WTC11 (cell line): Measurements from ENCODE around the gene RNF150. TPM values are rescaled to one million over a fixed set of nuclear protein-coding genes. Genes with fewer than 3 reads are reported as not detected.

ENCODE experiments used
- ATAC-seq: fragments of 200-7000 bp; cut with Tn5 transposase; 2 replicates; pipeline ENCODE4 v1.10.0; 2021; ENCODE audit warnings: mild to moderate bottlenecking, moderate library complexity
- CTCF ChIA-PET: fragments of 300-600 bp; sonication (Branson Sonifier 250); formaldehyde crosslinking; loops from one replicate; lab custom pipeline; 2021; ENCODE audit warnings: antibody characterized with exemption; lab: Charles Lee
- POLR2A ChIA-PET: fragments of 350-600 bp; sonication (Branson Sonifier 250); formaldehyde crosslinking; loops from one replicate; lab custom pipeline; 2021; ENCODE audit warnings: antibody characterized with exemption; lab: Charles Lee
- DNase-seq: peaks from one replicate; pipeline ENCODE4 v3.0.0; 2021; ENCODE audit warnings: low spot score
- H3K27ac Mint-ChIP-seq: 2 replicates; pipeline ENCODE4 v1.8.0; 2021; ENCODE audit warnings: mixed read lengths
- H3K27me3 Mint-ChIP-seq: 2 replicates; pipeline ENCODE4 v1.8.0; 2021; ENCODE audit warnings: low read depth, mild to moderate bottlenecking, moderate library complexity, mixed read lengths
- H3K36me3 Mint-ChIP-seq: 2 replicates; pipeline ENCODE4 v1.8.0; 2021; ENCODE audit warnings: mixed read lengths
- H3K4me1 Mint-ChIP-seq: 2 replicates; pipeline ENCODE4 v1.8.0; 2022; ENCODE audit warnings: mixed read lengths
- H3K4me3 Mint-ChIP-seq: 2 replicates; pipeline ENCODE4 v1.8.0; 2021; ENCODE audit warnings: mild to moderate bottlenecking, moderate library complexity, mixed read lengths
- H3K9me3 Mint-ChIP-seq: 2 replicates; pipeline ENCODE4 v1.8.0; 2021; ENCODE audit warnings: mixed read lengths
- ATF1 ChIP-seq: sonication (generic); formaldehyde crosslinking; IDR thresholded peaks from 2 replicates; pipeline ENCODE4 v1.8.1; 2023; ENCODE audit warnings: mild to moderate bottlenecking, moderate library complexity, missing genetic modification reagents
- ATF2 ChIP-seq: sonication (generic); formaldehyde crosslinking; IDR thresholded peaks from 2 replicates; pipeline ENCODE4 v1.8.1; 2022; ENCODE audit warnings: low read depth, missing genetic modification reagents, borderline replicate concordance
- ATF6 ChIP-seq: sonication (generic); formaldehyde crosslinking; IDR thresholded peaks from 2 replicates; pipeline ENCODE4 v1.8.1; 2023; ENCODE audit warnings: mild to moderate bottlenecking, missing genetic modification reagents
- CTCF ChIP-seq: fragments of 200-600 bp; IDR thresholded peaks from 2 replicates; pipeline ENCODE4 v1.8.0; 2022; ENCODE audit warnings: antibody characterized with exemption
- FOXJ3 ChIP-seq: sonication (generic); formaldehyde crosslinking; IDR thresholded peaks from 2 replicates; pipeline ENCODE4 v1.9.0; 2021; ENCODE audit warnings: missing genetic modification reagents, mild to moderate bottlenecking, borderline replicate concordance
- GTF2I ChIP-seq: fragments of 250-450 bp; sonication (Bioruptor Pico); conservative IDR thresholded peaks from 2 replicates; pipeline ENCODE4 v1.4.0; 2021; ENCODE audit warnings: mild to moderate bottlenecking
- HMGA2 ChIP-seq: fragments of 250-450 bp; sonication (Bioruptor Pico); IDR thresholded peaks from 2 replicates; pipeline ENCODE4 v1.4.0; 2021; ENCODE audit warnings: mild to moderate bottlenecking, moderate library complexity
- JAZF1 ChIP-seq: fragments of 250-450 bp; sonication (Bioruptor Pico); IDR thresholded peaks from 2 replicates; pipeline ENCODE4 v1.9.0; 2021; ENCODE audit warnings: moderate library complexity, mild to moderate bottlenecking, inconsistent platforms
- MAX ChIP-seq: sonication (generic); formaldehyde crosslinking; IDR thresholded peaks from 2 replicates; pipeline ENCODE4 v1.8.0; 2022; ENCODE audit warnings: mild to moderate bottlenecking, missing genetic modification reagents
- MLX ChIP-seq: sonication (generic); formaldehyde crosslinking; IDR thresholded peaks from 2 replicates; pipeline ENCODE4 v1.8.1; 2023; ENCODE audit warnings: mild to moderate bottlenecking, missing genetic modification reagents, moderate library complexity
- NFYB ChIP-seq: sonication (generic); formaldehyde crosslinking; conservative IDR thresholded peaks from 2 replicates; pipeline ENCODE4 v1.8.0; 2022; ENCODE audit warnings: low read depth, missing genetic modification reagents
- PRRX2 ChIP-seq: fragments of 250-450 bp; sonication (Bioruptor Pico); IDR thresholded peaks from 2 replicates; pipeline ENCODE4 v1.8.0; 2021; ENCODE audit warnings: mild to moderate bottlenecking
- RELA ChIP-seq: sonication (generic); formaldehyde crosslinking; IDR thresholded peaks from 2 replicates; pipeline ENCODE4 v1.8.1; 2022; ENCODE audit warnings: missing genetic modification reagents, mild to moderate bottlenecking, borderline replicate concordance
- SOX15 ChIP-seq: fragments of 250-450 bp; sonication (Bioruptor Pico); IDR thresholded peaks from 2 replicates; pipeline ENCODE4 v1.9.0; 2021; ENCODE audit warnings: mild to moderate bottlenecking
- TCF7 ChIP-seq: sonication (generic); formaldehyde crosslinking; IDR thresholded peaks from 2 replicates; pipeline ENCODE4 v1.8.0; 2022; ENCODE audit warnings: mild to moderate bottlenecking, low read depth, missing genetic modification reagents, moderate library complexity
- TEAD1 ChIP-seq: sonication (generic); formaldehyde crosslinking; IDR thresholded peaks from 2 replicates; pipeline ENCODE4 v1.8.0; 2022; ENCODE audit warnings: mild to moderate bottlenecking, missing genetic modification reagents
- USF1 ChIP-seq: sonication (generic); formaldehyde crosslinking; IDR thresholded peaks from 2 replicates; pipeline ENCODE4 v1.8.0; 2022; ENCODE audit warnings: mild to moderate bottlenecking, missing genetic modification reagents
- ZNF281 ChIP-seq: sonication (generic); formaldehyde crosslinking; IDR thresholded peaks from 2 replicates; pipeline ENCODE4 v1.8.0; 2023; ENCODE audit warnings: mild to moderate bottlenecking, missing genetic modification reagents
- ZNF512 ChIP-seq: sonication (generic); formaldehyde crosslinking; IDR thresholded peaks from 2 replicates; pipeline ENCODE4 v1.8.1; 2022; ENCODE audit warnings: missing genetic modification reagents, borderline replicate concordance
- ZSCAN18 ChIP-seq: fragments of 250-450 bp; sonication (Bioruptor Pico); IDR thresholded peaks from 2 replicates; pipeline ENCODE4 v2.1.2; 2022; ENCODE audit warnings: mild to moderate bottlenecking, moderate library complexity
- total RNA-seq: library from RNA; stranded (reverse); gene quantifications from 3 replicates; pipeline ENCODE4 v1.2.3, GENCODE V29; 2021

RNF150 gene
- total RNA-seq, 1 experiment from 2014 or later: 5.9 TPM

- no peaks in the 10 kb centered on the region for H3K36me3 Mint-ChIP-seq
- POLR2A ChIA-PET: no interaction called here
- H3K27ac Mint-ChIP-seq: no peak overlapping the region
- TF ChIP-seq HMGA2 (CRISPR knock-in tag): no peak
- TF ChIP-seq TEAD1 (CRISPR knock-in tag): no peak
- no peak for TF ChIP-seq ATF6 (CRISPR knock-in tag)
- TF ChIP-seq CTCF: no peak
- no peak for TF ChIP-seq PRRX2 (CRISPR knock-in tag)
- TF ChIP-seq GTF2I (CRISPR knock-in tag): no peak
- no peak for TF ChIP-seq SOX15 (CRISPR knock-in tag)
- no peak for TF ChIP-seq ZNF281 (CRISPR knock-in tag)
- TF ChIP-seq JAZF1 (CRISPR knock-in tag): no peak
- no peak for TF ChIP-seq FOXJ3 (CRISPR knock-in tag)
- no peak for TF ChIP-seq MAX (CRISPR knock-in tag)
- no peak for TF ChIP-seq RELA (CRISPR knock-in tag)
- no peak for TF ChIP-seq NFYB (CRISPR knock-in tag)
- no peak for TF ChIP-seq USF1
- no peak for TF ChIP-seq ATF2 (CRISPR knock-in tag)
- TF ChIP-seq, all 79 proteins: peak for 0
- DNase-seq (no peak), ATAC-seq (no peak)
- Mint-ChIP-seq H3K27me3 (no peaks in the 10 kb centered on the region), H3K4me1 (no peaks in the 10 kb centered on the region), H3K9me3 (no peaks in the 10 kb centered on the region), H3K4me3 (no peak overlapping the region)
- CTCF ChIA-PET: no interaction called here
Observed at GRCh38 chr4:140837736-140838135, 295.5 kb downstream of the RNF150 start.

- ATAC-seq: no peak
- CTCF ChIA-PET: no interaction called here
- TF ChIP-seq ATF1 (CRISPR knock-in tag): no peak
- TF ChIP-seq TEAD1 (CRISPR knock-in tag): no peak
- TF ChIP-seq ZSCAN18 (CRISPR knock-in tag): no peak
- no peak for TF ChIP-seq TCF7
- TF ChIP-seq MLX (CRISPR knock-in tag): no peak
- no peak for TF ChIP-seq ZNF512 (CRISPR knock-in tag)
- TF ChIP-seq HMGA2 (CRISPR knock-in tag): no peak
Observed at GRCh38 chr4:140834839-140835495, 298.3 kb downstream of the RNF150 start.

More at GRCh38 chr4:140834839-140835495, 298.3 kb downstream of the RNF150 start:
- no peak for DNase-seq
- Mint-ChIP-seq H3K27me3 (no peaks in the 10 kb centered on the region), H3K27ac (no peak overlapping the region), H3K4me1 (no peaks in the 10 kb centered on the region), H3K4me3 (no peak overlapping the region), H3K36me3 (no peaks in the 10 kb centered on the region), H3K9me3 (no peaks in the 10 kb centered on the region)
- POLR2A ChIA-PET: no interaction called here
